Activated CD8-positive, alpha-beta memory T cell treated with anti-CD3 and anti-CD28 coated beads for 36 hours (primary cell): ENCODE measurements around the gene RAB7A. TPM values are rescaled to one million over a fixed set of nuclear protein-coding genes. Genes with fewer than 3 reads are reported as not detected.
"Not testable (repeated sequence)": the region's sequence is repeated elsewhere in the genome, so short reads cannot be mapped to it uniquely, and the experiment has no call there.

Source experiments
- CTCF ChIA-PET: fragments of 350-600 bp; sonication (Branson Sonifier 250); formaldehyde crosslinking; loops from one replicate; lab custom pipeline; 2021; ENCODE audit warnings: antibody characterized with exemption; lab: Charles Lee
- POLR2A ChIA-PET: fragments of 350-600 bp; sonication (Branson Sonifier 250); formaldehyde crosslinking; loops from one replicate; lab custom pipeline; 2021; ENCODE audit warnings: antibody characterized with exemption; lab: Charles Lee
- total RNA-seq, 2 experiments: library from RNA; stranded (reverse); gene quantifications; one replicate each; pipeline ENCODE4 v1.2.3, GENCODE V29; 2021

RAB7A gene
- total RNA-seq, 2 experiments from 2014 or later, result 280 to 286 TPM

DNA sequence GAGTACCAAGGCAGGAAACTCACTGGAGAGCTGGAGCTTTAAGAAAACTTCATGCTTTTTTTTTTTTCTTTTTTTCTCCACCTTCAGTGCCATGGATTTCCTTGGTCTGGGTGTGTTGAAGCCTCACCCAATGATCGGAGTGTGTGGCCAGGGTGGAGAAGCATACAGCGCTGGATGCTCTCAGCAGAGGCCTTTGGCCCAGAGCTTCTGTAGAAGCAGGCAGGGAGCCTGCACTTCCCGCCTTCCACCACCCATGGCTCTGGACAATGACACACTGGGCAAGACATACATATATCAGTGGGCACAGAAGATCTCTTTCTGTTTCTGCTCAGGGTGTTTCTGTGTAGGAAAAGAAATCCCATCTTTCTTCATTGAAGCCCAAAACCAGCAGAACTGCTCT, 97.6 kb downstream of the RAB7A start:
- CTCF ChIA-PET, result no interaction called here
- POLR2A ChIA-PET, result no interaction called here

DNA sequence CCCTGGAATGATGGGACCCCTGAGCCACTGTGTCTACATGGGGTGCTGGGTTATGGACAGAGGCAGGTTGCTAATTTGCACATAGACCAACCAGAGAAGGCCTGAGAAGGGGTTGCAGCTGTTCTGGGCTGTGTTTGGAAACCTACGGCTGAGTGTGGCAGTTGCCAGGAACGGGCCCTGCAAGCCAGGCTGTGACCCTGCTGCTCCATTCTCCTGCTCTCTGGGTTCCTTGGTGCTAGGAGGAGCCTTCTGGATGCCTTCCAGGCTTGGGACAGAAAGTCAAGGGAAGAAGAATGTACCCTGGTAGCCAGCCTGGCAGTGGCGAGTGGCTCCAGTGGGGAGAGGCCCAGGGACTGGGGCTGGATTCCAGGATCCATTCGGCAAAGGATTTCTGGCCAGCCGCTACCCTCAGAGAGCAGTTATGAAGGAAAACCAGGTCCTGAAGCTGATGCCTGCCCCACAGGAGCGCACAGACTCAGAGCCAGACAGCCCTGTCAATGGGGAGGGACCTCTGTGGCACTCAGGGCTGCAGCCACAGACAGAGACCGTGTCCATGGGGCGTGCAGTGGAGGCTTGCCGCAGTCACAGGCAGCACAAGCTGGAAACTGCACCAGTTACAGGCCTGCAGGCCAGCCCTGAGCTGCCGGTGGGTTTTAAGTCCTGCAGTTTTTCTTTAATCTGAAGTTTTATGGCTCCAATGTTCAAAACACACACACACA, 98.3 kb downstream of the RAB7A start:
- ChIA-PET CTCF (interaction anchor here (0.6 kb wide), 1 partner anchor 20 kb away, joined by 3 read pairs; no protein-coding TSS in a partner anchor), POLR2A (no interaction called here)

GRCh38 chr3:128825117-128825725, 99.2 kb downstream of the RAB7A start:
- POLR2A ChIA-PET, result no interaction called here
- CTCF ChIA-PET, result no interaction called here

GRCh38 chr3:128829087-128829486, 103.1 kb downstream of the RAB7A start:
- CTCF ChIA-PET, POLR2A ChIA-PET: not testable (repeated sequence)

GRCh38 chr3:128829925-128830625, 104.1 kb downstream of the RAB7A start:
- CTCF ChIA-PET, POLR2A ChIA-PET: not testable (repeated sequence)

DNA sequence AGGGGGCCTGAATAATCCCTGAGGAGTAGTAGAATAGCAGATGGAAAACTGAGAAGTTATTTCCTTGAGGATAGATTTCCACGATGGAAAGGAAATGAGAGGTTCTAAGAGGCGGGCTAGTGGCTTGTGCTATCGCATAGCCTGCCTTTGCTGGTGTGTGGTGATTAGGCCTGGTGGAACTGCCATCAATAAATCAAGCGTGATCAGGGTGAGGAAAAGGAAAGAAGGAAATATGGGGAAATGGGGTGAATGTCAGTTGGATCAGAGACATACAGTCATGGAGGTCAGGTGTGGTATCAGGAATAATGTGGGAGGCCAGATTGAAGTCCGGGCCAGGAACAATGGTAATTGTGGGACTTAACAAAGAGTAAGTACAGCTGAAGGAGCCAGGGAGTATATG, 104.8 kb downstream of the RAB7A start:
- POLR2A ChIA-PET, CTCF ChIA-PET: not testable (repeated sequence)

GRCh38 chr3:128832979-128833378, 107.0 kb downstream of the RAB7A start:
- CTCF ChIA-PET, POLR2A ChIA-PET: not testable (repeated sequence)

DNA sequence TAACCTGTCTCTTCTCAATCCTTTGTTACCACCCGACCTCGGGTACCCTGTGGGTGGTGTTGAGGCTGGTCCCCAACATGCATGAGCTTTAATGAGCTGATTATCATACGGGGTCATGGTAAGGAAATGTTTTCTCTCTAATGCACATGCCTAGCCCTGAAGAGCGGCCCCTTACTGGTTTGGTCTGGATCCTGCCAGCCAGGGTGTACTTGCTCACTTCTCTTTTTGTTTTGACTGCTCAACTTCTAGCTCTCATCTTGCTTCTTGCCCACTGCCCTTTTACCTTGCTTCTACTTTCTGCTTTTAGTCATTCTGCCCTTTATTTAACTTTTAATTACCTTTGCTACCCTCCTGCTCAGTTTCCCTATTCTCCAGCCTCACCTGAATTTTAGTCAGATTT, 109.1 kb downstream of the RAB7A start:
- POLR2A ChIA-PET, result no interaction called here

GRCh38 chr3:128841926-128842920, 116.2 kb downstream of the RAB7A start:
- CTCF ChIA-PET, result no interaction called here

More for the DNA sequence above, 109.1 kb downstream of the RAB7A start:
- CTCF ChIA-PET, result no interaction called here

DNA sequence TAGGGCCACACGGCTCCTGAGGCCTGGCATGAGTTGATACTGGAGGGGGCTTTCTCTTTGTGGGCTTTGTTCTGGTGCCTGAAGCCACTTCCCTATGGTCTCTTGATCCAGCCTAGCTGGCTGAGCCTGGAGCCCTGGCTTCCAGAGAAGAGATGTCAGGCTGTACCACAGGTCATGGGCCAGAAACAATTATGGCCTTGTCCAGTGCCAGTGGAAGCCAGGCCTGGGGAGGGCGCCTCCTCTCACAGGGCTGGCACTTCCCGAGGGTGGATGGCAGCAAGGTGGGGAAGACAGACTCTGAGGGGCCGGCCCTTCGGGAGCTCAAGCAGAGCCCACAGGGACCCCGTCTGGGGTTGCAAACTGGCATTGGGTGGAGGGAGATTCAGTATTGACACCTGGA, 118.5 kb downstream of the RAB7A start:
- ChIA-PET CTCF (interaction anchor here (2.7 kb wide), 1 partner anchor 227 kb away, joined by 10 read pairs; no protein-coding TSS in a partner anchor), POLR2A (no interaction called here)

More at GRCh38 chr3:128841926-128842920, 116.2 kb downstream of the RAB7A start:
- POLR2A ChIA-PET, result no interaction called here

DNA sequence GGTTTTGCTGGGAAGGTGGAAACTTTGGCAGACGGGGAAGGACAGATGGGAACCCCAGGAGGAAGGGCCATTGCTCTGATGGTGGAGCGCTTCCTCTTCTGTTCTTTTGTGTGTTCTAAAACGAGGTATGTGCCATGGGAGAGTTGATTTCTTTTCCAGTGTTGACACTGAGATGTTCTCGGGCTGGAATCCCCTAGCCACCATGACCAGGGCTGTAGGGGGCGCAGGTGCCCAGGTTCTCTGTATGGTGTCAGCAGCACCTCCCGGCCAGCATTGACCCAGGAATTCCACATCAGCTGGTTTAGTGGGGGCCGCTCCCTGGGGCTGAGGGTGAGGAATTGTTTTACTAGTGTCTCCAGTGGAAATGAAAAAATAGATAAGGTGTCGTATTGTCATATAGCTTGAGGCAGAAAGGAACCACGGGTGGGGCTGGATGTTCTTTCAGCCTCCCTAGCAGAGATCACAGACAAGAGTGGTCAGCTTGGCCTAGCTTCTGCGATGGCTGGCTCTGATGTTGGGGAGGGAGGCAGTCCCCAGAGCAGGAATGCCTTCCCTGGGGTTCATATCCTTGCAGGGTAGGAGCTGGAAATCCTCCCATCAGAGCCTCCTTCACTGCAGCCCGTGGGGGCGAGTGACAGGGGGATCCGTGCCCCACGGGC, 119.3 kb downstream of the RAB7A start:
- CTCF ChIA-PET, result interaction anchor here (0.6 to 2.7 kb wide), 15 partner anchors 9 to 354 kb away, joined by 3 to 10 read pairs (median 3); no protein-coding TSS in a partner anchor
- POLR2A ChIA-PET, result no interaction called here

GRCh38 chr3:128845778-128846485, 119.9 kb downstream of the RAB7A start:
- POLR2A ChIA-PET, result no interaction called here
- CTCF ChIA-PET, result interaction anchor here (0.6 to 2.7 kb wide), 15 partner anchors 9 to 355 kb away, joined by 3 to 10 read pairs (median 3); no protein-coding TSS in a partner anchor

DNA sequence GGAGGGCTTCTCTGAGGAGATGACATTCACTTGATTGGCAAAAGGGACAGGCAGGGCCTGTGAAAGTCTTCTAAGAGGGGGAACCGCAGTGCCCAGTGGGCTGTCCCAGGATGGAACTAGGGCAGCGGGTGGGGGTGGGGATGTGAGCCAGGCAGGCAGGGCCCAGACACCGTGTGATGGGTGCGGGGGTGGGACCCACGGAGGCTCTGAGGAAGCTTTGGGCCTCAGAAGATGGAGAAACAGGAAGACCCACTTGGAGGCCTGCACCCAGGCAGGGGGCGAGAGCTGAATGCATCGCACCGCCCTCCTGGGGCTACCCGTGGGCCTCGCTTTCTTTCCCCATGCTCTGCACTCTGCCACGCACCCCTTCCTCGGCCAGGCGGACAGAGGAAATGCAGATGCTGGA, 120.5 kb downstream of the RAB7A start:
- CTCF ChIA-PET, result interaction anchor here (0.7 to 2.7 kb wide), 11 partner anchors 10 to 229 kb away, joined by 3 to 10 read pairs (median 3); no protein-coding TSS in a partner anchor
- POLR2A ChIA-PET, result no interaction called here

DNA sequence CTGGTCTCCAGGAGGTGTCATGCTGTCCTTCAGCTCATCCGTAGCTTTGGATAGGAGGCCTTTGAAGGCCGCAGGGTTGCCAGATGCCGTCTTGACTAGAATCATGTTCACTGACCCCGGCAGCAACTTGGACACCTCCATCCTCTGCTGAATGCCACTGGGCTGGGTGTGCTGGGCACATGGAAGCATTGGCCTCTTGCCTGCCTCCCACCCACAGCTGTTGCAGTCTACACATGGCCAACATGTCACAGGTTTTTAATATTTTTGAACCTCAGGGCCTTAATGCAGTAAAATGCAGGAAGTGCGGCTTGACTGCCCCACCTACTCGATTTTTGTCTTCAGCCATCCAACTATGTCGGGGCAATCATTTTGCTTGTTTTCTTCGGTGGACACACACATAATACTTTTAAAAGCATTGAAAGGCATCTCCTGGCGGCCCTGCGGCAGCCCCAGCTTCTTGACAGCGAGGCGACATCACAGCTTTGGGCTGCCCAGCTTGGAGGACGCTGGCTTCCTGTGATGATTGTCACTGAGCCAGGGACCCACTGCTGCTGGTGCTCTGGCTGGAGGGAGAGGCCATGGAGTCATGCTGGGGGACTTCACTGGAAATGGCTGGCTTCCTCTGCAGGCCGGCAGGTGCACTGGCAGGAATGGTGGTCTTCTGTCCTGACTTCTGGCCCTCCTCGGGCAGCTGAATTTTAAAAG, 121.8 kb downstream of the RAB7A start:
- CTCF ChIA-PET, result interaction anchor here (0.7 to 1.4 kb wide), 3 partner anchors 30 to 536 kb away, joined by 3 to 4 read pairs (median 3); no protein-coding TSS in a partner anchor
- POLR2A ChIA-PET, result no interaction called here

- CTCF ChIA-PET, result interaction anchor here (0.6 kb wide), 1 partner anchor 30 kb away, joined by 3 read pairs; the partner anchor contains the start of gene ACAD9
- POLR2A ChIA-PET, result no interaction called here
Observed at GRCh38 chr3:128848936-128849335, 123.0 kb downstream of the RAB7A start.

- POLR2A ChIA-PET, result no interaction called here
Observed at GRCh38 chr3:128849911-128850455, 124.0 kb downstream of the RAB7A start.

DNA sequence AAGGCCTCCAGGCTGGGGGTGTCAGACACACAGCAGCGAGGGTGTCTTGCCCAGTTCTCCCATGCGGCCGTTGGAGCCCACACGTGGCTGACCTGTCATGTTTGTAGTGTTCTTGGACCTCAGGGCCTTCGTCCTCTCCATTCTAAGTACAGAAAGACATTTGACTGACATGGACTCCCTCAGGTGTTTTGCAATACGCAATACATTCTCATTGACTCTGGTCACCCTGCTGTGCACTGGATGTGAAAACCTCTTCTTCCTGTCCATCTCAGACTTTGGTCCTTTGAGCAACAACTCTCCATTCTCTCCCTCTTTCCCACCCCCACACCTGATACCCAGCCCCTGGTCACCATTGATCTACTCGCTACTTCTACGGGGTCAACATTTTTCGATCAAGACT, 124.6 kb downstream of the RAB7A start:
- ChIA-PET CTCF (no interaction called here), POLR2A (interaction anchor here (0.6 kb wide), 1 partner anchor 106 kb away, joined by 3 read pairs; no protein-coding TSS in a partner anchor)

More at GRCh38 chr3:128849911-128850455, 124.0 kb downstream of the RAB7A start:
- CTCF ChIA-PET, result no interaction called here
